HK-2 (cell line): ENCODE data around the gene CATSPERZ.
"Not testable (repeated sequence)": the region's sequence is repeated elsewhere in the genome, so short reads cannot be mapped to it uniquely, and the experiment has no call there.

Experiments
- DNase-seq: peaks from one replicate; pipeline ENCODE4 v3.0.0-alpha.2; 2018; ENCODE audit not compliant: unreplicated experiment

CATSPERZ gene

DNA sequence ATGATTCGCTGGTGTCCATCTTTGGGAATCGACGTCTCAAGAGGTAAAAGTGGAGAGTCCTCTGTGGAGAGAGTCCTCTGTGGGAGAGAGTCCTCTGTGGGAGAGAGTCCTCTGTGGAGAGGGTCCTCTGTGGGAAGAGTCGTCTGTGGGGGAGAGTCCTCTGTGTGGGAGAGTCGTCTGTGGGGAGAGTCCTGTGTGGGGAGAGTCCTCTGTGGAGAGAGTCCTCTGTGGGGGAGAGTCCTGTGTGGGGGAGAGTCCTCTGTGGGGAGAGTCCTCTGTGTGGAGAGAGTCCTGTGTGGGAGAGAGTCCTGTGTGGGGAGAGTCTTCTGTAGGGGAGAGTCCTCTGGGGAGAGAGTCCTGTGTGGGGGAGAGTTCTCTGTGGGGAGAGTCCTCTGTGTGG lies 20.9 kb downstream of the CATSPERZ start:
- DNase-seq = no peak

DNA sequence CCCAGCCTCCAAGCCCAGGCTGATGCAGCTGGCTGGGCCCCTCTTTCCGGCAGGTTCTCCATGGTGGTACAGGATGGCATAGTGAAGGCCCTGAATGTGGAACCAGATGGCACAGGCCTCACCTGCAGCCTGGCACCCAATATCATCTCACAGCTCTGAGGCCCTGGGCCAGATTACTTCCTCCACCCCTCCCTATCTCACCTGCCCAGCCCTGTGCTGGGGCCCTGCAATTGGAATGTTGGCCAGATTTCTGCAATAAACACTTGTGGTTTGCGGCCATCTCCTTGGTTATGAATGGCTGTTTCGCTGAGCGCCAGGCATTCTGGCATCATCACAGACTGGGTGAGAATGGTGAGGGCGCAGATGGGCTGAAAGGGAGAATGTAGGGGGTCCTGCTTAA lies 21.4 kb downstream of the CATSPERZ start:
- no peak for DNase-seq

- DNase-seq = no peak
Measured at GRCh38 chr11:64322925-64323260, 22.7 kb downstream of the CATSPERZ start.

DNA sequence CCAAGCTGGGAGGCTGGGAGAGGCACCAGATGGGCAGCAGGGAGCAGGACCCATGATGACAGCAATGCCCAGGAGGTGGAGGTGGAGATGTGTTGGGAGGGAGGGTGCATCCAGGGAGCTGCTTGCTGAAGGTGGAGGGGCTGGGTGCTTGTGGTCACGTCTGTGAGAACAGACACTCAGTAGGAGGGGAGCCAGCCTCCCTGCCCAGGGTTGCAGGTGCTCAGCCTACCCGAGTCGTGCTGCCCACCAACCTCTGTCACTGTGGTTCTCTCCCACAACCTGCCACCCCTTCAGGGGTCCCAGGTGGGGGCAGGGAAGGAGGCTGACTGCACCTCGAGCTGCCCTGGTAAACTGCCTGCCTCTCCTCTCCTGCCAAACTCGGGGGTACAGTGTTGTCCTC lies 23.2 kb downstream of the CATSPERZ start:
- no peak for DNase-seq

- not testable (repeated sequence) for DNase-seq
Measured at GRCh38 chr11:64323984-64324383, 23.8 kb downstream of the CATSPERZ start.

GRCh38 chr11:64324692-64325469 lies 24.7 kb downstream of the CATSPERZ start:
- DNase-seq = no peak

GRCh38 chr11:64327375-64327774 lies 27.2 kb downstream of the CATSPERZ start:
- no peak for DNase-seq

GRCh38 chr11:64327993-64328392 lies 27.8 kb downstream of the CATSPERZ start:
- DNase-seq = no peak

- no peak for DNase-seq
Measured at GRCh38 chr11:64330888-64331287, 30.7 kb downstream of the CATSPERZ start.

GRCh38 chr11:64331569-64332371 lies 31.6 kb downstream of the CATSPERZ start:
- DNase-seq = peak; percentile 87

DNA sequence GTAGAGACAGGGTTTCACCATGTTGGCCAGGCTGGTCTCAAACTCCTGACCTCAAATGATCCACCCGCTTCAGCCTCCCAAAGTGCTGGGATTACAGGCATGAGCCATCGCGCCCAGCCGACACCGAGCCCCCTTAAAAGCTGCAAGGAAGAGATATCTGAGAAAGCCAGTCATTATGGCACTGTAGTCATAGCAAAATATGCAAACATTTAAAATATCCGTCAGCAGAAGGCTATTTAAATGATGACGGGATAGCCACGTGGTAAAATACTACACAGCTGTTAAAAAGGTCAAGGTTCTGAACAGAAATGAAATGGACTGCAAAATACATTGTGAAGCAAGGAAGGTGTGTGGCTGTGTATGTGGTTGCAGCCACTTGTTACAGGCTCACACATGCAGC lies 33.4 kb downstream of the CATSPERZ start:
- DNase-seq = no peak

DNA sequence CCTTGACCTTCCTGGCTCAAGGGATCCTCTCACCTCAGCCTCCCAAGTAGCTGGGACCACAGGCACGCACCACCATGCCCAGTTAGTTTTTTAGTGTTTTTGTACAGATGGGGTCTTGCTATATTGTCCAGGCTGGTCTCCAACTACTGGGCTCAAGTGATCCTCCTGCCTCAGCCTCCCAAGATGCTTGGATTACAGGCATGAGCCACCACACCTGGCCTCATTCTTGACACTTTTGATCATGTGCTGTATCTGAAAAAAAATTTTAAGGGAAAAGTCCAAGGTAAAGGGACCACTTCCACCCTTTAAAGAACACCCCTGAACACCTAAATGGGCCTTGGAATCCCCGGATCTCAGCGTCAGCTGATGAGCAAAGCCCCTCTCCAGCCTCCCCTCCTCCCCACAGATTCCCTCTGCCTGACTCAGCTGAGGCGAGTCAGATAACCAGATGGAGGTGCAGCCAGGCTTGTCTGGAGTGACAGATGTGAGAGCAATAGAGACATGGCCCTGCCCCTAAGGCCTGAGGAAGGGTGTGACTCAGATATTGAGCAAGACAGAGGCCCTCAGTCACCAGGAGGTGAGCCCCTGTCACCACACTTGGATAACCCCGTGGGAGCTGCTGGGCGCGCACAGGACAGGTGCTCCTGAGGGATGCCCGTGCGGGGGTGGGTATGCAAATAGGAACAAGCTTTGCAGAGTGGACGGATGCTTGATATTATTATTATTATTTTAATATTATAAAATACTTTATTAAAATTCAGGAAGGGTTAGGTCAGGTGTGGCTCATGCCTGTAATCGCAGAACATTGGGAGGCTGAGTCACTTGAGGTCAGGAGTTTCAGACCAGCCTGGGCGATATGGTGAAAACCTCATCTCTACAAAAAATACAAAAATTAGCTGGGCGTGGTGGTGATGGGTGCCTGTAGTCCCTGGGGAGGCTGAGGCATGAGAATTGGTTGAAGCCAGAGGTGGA lies 34.9 kb downstream of the CATSPERZ start:
- peak; percentile 87 for DNase-seq

- no peak for DNase-seq
Measured at GRCh38 chr11:64337538-64338249, 37.5 kb downstream of the CATSPERZ start.

- DNase-seq = no peak
Measured at GRCh38 chr11:64338716-64339115, 38.6 kb downstream of the CATSPERZ start.

GRCh38 chr11:64339286-64339685 lies 39.1 kb downstream of the CATSPERZ start:
- no peak for DNase-seq

DNA sequence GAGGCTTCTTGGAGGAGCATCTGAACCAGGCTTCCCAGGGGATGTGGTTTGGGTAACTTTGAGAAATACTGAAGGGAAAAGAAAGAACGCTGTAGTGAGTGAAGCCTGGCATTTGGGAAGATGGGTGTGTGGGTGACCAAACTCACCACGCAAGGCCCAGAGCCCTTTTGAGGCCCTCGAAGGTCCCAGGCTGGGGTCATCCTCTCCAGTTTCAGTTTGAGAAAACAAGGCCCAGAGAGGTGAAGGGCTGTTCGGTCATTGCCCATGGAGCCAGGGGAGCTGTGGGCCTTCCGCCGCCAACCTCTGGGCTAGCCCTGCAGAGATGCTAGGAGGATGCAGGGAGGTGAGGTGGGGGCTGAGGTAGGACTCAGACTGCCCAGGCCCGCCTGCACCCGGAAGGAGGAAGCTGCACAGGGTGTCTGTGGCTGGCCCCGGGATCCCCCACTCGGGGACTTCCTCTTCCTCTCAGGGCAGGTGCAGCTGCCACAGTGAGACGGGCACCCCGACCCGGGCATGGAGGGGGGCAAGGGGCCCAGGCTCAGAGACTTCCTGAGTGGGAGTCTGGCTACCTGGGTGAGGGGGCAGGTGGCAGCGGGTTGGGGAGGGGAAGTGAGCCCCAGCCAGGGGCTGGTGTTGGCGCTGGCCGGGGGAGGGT lies 39.7 kb downstream of the CATSPERZ start, which contains the start of gene CCDC88B:
Gene CCDC88B, plus strand, starts transcription at position 451 of the 655 bp plus-strand sequence. Its CDS starts 63 bp downstream, at position 514.
- DNase-seq = no peak

- DNase-seq = no peak
Measured at GRCh38 chr11:64340671-64341335, 40.6 kb downstream of the CATSPERZ start.

DNA sequence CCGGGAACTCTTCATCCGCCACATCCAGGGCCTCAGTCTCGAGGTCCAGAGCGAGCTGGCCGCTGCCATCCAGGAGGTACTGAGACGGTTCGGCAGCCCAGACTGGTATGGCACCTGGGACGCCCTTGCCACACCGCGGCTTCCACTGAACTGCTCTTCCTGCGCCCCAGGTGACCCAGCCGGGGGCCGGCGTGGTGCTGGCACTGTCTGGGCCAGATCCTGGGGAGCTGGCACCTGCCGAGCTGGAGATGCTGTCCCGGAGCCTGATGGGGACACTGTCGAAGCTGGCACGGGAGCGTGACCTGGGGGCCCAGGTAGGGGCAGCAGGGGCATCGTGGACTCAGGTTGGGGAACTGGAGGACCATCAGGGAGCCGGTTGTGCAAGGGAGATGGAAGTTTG lies 41.3 kb downstream of the CATSPERZ start:
- no peak for DNase-seq

GRCh38 chr11:64341851-64342791 lies 42.0 kb downstream of the CATSPERZ start:
- peak; percentile 88 for DNase-seq
